ENCODE results near the gene COX18.

COX18 gene

DNA sequence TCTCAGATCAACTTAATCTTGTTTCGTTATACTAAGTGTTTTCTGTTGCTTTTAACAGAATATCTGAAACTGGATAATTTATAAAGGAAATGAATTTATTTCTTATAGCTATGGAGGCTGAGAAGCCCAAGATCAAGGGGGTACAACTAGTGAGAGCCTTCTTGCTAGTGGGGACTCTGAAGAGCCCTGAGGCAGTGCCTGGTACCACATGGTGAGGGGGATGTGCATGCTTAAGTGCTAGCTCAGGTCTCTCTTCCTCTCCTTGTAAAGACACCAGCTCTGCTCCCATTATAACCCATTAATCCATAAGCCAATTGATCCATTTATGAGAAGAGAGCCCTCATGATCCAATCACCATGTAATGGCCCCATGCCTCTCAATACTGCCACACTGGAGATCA, 17.9 kb downstream of the COX18 start:
- DNase-seq: no peak

DNA sequence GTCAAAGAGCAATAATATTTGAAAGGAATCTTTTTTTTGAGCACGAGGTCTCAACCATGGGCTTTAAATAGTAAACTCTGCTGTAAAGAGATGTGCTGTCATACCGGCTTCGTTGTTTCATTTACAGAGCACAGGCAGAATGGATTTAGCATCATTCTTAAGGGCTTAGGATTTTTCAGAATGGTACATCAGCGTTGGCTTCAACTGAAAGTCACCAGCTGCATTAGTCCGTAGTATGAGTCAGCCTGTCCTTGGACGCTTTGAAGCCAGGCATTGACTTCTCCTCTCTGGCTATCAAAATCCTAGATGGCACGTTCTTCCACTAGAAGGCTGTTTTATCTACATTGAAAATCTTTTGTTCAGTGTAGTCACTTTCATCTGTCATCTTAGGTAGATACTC, 23.6 kb downstream of the COX18 start:
- no peak for DNase-seq

DNA sequence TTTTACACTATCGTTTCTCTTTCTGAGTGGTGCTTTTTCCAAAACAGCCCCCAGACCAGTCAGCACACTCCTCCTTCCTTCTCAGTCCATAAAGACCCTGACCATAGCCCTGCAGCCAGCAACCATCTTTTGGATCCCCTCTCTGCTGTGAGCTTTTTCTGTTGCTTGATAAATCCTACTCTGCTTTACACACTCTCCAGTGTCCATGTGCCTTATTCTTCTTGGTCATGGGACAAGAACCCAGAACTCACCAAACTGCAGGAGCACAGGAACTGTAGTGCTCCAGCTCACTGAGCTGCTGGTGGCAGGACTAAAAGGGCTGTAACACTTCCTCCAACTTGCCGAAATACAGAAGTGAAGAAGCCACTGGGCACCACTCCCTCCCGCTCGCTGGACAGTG, 32.5 kb downstream of the COX18 start:
- DNase-seq: no peak

DNA sequence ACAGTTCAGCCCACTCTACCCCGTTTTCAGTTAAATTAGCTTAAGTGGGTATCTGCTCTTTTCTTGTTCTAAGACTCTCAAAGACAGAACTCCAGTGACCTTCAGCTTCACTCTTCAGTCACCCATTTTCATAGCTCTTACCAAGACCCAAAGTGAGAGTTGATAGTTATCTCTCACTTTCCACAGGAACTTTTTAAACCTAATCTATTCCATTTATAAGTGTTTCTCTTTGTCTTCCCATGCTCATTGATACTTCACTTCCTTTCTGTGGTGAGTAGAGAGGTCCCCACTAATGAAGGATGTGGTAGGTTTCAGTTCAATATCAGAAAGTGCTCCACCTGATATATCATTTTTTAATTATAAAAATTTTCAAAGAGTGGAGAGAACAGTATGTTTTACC, 33.4 kb downstream of the COX18 start:
- no peak for DNase-seq

DNA sequence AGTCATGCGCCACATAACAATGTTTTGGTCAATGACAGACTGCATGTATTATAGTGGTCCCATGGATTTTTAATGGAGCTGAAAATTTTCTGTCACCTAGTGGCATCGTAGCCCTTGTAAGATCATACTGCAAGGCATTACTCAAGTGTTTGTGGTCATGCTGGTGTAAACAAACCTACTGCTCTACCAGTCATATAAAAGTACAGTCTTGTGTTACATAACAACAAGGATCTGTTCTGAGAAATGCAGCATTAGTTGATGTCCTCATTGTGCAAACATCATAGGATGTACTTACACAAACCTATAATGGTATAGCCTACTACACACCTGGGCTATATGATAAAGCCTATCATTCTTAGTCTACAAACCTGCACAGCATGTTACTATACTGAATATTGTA, 34.6 kb downstream of the COX18 start:
- no peak for DNase-seq

DNA sequence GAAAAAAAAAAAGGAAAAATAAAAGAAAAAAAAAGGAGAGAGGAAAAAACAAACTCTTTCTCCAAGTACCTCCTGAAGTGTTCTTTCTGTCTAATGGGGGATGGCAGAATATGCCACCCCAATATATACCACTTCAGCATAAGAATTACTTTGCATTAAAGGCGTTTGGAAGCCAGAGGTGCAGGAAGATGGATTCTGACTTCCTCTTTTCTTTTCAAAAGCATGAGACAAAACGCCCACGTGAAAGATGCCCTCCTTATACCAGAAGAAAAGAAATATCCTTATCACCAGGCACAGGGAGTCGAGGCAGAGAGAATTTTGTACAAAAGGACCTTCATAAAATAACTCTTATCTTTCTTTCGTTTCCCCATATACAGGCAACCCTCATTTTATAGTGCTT, 40.9 kb downstream of the COX18 start:
- no peak for DNase-seq

DNA sequence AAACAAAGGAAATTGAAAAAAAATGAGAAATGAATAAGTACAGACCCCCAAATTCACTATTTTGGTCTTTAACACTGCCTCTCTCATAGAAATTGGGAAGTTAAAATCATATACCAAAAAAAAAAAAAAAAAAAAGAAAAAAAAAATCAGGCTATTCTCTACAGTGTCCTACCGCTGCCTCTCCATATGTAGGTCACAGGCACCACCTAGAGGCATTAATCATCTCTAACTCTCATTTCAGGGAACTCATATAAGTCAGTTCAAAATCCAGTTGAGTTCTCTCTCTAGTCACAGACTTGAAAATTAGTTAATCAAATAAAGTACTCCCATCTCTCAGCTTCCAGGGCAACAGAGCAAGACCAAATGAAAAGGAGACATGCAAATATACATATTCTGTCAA, 47.9 kb downstream of the COX18 start:
- no peak for DNase-seq

DNA sequence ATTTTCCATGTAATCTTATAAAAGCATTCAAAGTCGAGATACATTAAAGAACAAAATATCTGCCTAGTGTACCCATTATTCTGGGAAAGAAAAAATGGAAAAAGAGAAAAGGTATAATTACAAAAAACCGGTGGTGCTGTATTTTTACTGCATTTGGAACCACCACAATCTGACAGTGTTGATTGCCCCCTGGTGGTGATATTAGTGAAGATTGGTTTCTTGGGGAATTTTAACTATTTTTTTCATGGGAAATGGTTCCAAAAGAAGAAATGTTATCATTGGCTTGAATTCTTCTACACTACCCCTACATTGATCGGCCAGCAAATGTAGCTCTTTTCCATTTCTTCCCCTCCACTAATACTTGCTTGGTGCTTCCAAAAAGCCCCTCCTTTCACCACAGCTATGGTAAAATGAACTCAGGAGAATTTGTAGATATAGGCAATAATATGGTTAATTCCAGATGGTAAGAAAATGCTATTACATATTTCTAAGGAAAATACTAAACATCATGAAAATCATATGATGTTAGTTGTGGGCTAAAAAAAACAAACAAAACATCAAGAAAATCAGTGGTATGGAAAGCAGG, 50.0 kb downstream of the COX18 start:
- no peak for DNase-seq

DNA sequence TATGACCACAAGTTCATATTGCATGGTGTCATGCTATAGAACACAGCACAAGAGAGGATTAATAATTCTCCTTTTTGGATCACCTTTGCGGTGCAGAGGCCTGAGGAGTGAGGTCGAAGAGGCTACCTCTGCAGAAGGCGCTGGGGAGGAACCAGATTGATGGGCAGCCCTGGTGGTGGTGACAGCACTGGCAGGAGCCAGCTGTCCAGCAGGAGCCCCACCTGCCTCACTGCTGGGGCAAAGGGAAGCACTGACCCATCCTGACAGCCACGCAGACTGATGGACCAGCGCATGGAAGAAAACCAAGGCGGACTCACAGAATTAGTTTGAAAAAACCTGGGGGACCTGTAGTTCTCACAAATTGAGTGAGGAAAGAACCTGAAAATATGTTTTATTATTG, 50.9 kb downstream of the COX18 start:
- no peak for DNase-seq

DNA sequence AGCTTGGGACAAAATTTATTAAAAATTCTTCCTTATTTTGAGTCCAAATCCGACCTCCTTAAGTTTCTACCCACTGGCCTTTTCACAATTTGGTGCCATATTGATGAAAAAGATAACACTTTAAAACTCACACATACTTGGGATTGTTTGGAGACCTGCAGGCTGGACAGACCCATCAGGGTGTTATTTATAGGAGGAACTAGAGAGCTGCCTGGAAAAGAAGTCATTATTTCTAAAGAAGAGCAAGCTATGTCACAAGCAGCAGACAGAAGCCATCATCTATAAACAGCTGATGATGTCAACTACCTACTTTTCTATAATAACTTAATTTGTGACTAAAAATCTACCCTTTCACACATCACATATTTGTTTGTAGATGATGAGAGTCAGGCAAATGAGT, 56.2 kb downstream of the COX18 start:
- DNase-seq: no peak

DNA sequence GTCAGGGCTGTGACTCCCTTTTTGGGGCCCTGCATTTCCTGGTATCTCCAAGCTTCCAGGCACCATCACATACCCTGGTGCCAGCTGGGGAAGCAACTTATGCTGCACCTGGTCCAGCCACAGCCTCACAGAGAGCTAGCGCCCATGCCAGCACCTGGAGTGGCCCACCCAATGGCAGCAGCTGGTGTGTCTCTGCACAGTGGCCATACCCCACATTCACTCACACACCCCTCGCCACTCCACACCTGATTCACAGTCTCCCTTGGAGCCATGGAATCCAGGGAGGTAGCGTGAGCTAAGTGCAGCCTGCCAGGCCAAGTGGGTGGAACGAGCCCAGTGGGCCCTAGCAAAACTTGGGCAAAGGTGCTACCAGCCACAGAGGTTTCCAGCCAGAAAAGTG, 56.8 kb downstream of the COX18 start:
- DNase-seq: no peak

DNA sequence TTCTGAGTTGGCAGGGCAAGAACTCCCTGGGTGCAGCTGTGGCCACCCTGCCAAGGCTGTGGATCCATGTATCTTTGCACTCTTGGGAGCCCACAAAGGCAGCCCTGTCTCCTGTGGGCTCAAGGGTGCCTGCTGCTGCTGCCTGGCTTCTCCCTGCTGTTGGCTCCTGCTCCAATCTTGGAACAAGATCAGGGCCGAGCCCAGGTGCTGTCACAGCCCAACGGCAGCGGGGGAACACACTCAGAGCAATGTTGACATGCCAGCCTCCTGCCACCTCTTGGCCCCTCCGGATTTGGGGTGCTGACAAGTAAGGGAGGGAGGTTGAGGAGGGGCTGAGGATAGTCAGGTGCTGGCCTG, 57.9 kb downstream of the COX18 start:
- no peak for DNase-seq

DNA sequence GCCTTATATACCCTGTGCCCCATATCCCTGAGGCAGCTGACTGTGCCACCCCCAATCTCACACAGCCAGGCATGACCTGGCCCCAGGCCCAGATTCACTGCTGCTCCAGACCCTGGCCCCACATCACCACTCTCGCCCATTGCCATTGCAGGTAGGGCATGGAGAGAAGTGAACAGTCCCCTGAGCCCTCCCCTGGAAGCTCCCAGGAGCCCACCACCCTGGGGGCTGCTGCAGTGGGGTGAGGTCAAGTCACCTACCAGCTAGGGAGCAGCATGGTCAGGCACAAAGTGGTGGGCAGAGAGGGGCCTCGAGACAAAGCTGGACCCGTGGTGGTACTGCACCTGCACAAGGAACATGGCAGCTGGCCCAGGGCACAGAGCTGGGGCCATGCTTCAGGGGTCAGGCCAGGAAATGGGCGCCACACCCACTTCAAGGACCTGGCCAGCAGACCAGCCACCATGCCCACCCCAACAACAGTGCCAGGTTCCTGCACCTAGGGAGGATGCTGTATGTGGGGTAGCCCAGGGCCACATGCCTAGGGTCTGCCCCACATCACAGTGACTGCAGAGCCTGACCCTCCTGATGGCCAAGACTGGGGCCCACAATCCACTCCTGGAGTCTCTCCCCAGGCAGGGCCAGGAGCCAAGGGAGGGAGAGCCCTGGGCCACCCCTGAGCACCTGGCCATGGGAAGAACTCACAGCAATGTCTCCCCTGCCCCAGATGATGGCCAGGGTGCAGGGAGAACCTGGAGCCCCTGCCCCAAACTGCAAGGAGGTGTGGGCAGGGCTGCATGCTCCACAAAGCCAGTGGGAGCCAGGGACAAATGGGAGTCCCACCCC, 58.5 kb downstream of the COX18 start:
- DNase-seq: no peak

DNA sequence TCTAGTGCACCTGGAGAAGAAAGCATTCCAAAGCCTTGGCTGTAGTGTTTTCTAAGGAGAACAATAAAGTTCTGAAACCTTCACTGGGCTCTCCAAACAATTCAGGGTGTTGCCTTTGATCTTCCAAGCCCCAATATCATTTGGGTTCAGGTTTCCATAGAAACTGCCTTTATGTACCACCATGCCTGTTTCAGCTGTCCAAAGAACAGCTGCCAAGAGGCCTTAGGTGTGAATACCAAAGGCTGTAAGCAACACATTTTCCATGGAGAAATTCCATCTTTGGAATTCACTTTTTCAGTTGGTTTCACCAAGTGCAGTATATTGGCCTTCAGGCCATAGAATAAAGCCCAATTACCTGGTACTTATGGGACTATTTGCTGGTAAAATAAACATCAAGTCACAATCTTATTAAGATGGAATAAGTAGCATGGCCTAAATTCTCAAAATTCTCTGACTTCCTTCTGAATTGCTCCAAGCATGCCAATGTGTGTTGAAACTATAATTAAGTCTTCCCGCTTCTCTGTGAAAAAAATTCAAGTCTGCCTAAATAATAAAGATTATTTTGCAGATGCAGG, 61.9 kb downstream of the COX18 start:
- no peak for DNase-seq

DNA sequence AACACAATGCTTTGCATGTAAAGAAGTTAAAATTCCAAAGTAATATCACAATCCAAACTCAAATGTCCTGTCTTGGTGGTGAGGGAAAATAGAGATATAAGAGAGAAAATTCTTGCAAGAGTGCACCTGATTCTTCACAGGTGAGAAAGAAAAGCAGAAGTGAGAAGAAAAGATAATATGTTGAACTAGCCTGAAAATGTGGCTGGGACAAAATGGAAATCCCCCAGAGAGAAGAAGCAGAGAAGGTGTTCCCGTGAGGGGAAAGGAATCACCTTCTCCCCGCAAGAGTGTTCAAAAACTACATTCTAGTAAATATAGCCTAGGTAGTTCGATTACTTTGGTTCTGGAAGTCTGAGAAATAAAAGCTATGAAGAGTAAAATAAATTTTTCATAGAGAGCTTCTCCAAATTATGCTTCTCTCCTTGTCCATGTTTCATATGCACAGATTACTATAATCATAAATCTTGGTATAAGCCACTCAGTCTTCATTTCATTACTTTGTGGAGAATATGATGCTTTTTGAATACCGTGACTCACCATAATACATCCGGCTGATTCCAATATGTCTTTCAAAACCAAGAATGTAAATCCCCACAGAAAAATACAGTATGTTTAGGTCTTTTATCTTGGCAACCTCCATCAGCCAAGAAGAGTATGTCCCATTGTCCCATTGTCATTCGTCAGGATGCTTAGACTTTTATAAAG, 63.1 kb downstream of the COX18 start:
- DNase-seq: no peak

DNA sequence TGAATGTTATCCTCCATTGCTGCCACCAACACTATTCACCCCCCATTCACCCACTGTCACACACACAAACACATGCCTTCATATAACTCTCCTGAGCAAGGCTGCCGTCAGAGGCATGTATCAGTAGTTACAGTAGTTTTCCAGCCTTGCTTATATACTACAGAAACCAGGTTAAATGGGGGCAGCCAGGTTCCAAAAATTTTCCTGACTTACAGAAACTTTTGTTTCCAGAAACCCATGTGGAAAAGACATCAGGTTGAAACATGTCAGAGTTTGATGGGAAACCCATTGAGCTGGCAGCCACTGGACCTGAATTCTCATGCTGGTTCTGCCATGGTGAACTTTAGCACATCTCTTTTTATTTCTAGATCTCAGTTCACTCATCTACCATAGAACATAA, 64.0 kb downstream of the COX18 start:
- DNase-seq: no peak

Measured in activated naive CD4-positive, alpha-beta T cell treated with Interleukin-2 at 50 U/mL for 16 hours (primary cell).